Activated gamma-delta T cell treated with Interleukin-2 at 50 U/mL for 16 hours (primary cell): ENCODE data around the gene SNTA1.
"Not testable (repeated sequence)": the region's sequence is repeated elsewhere in the genome, so short reads cannot be mapped to it uniquely, and the experiment has no call there.

Source experiments
- DNase-seq: peaks from one replicate; pipeline ENCODE4 v3.0.0-alpha.2; 2020

SNTA1 gene

GRCh38 chr20:33391722-33392415, 51.7 kb downstream of the SNTA1 start:
- no peak for DNase-seq

GRCh38 chr20:33389326-33389725, 54.2 kb downstream of the SNTA1 start:
- DNase-seq = not testable (repeated sequence)

GRCh38 chr20:33388268-33388667, 55.3 kb downstream of the SNTA1 start:
- DNase-seq = no peak

- no peak for DNase-seq
These were observed 56.4 kb downstream of the SNTA1 start for GRCh38 chr20:33387177-33387576.

- no peak for DNase-seq
These were observed 56.9 kb downstream of the SNTA1 start for GRCh38 chr20:33386673-33387072.

- DNase-seq = no peak
These were observed 66.2 kb downstream of the SNTA1 start for GRCh38 chr20:33377366-33377765.

- DNase-seq = no peak
These were observed 69.6 kb downstream of the SNTA1 start for GRCh38 chr20:33373735-33374605.

- DNase-seq = no peak
These were observed 70.5 kb downstream of the SNTA1 start for GRCh38 chr20:33372993-33373441.

GRCh38 chr20:33370291-33370690, 73.3 kb downstream of the SNTA1 start:
- DNase-seq = peak; percentile 66

- no peak for DNase-seq
These were observed 80.7 kb downstream of the SNTA1 start for GRCh38 chr20:33362898-33363297.

GRCh38 chr20:33359399-33360261, 83.9 kb downstream of the SNTA1 start:
- no peak for DNase-seq
